K562 (cell line): Measurements from ENCODE around the gene C11orf65. TPM values are rescaled to one million over a fixed set of nuclear protein-coding genes. Genes with fewer than 3 reads are reported as not detected.

Source experiments
- ATF1 ChIP-seq, 2 experiments: fragments of 450-650 bp in 1 of 2; IDR thresholded peaks; 2 replicates each; pipeline ENCODE4 v1.6.1; 2016; ENCODE audit warnings: missing compliant biosample characterization in 1 of 2, missing genetic modification characterization in 1 of 2
- BRCA1 ChIP-seq, 2 experiments: fragments of 450-650 bp in 1 of 2; sonication (generic) in 1 of 2; formaldehyde crosslinking in 1 of 2; IDR thresholded peaks; 2 replicates each; pipeline versions ENCODE4 v1.5.0 to v1.6.1; 2017 to 2020; ENCODE audit warnings: mild to moderate bottlenecking in 1 of 2, missing genetic modification reagents in 1 of 2
- CTBP1 ChIP-seq: fragments of 450-650 bp; IDR thresholded peaks from 2 replicates; pipeline ENCODE4 v1.6.1; 2016; ENCODE audit warnings: borderline replicate concordance
- DDX20 ChIP-seq: fragments of 450-650 bp; IDR thresholded peaks from 2 replicates; pipeline ENCODE4 v1.6.1; 2016; ENCODE audit warnings: missing genetic modification characterization, low read depth, mild to moderate bottlenecking, missing compliant biosample characterization, moderate library complexity
- EGR1 ChIP-seq: fragments of 450-650 bp; conservative IDR thresholded peaks from 2 replicates; pipeline ENCODE4 v1.6.1; 2017; ENCODE audit warnings: mild to moderate bottlenecking
- ELF2 ChIP-seq: fragments of 250-450 bp; sonication (Bioruptor Pico); IDR thresholded peaks from 2 replicates; pipeline ENCODE4 v1.5.0; 2021; ENCODE audit warnings: mild to moderate bottlenecking
- HDAC2 ChIP-seq: fragments of 450-650 bp; IDR thresholded peaks from 2 replicates; pipeline ENCODE4 v1.6.1; 2016; ENCODE audit warnings: mild to moderate bottlenecking
- HEY1 ChIP-seq: fragments of 250-450 bp; sonication (Bioruptor Pico); IDR thresholded peaks from 2 replicates; pipeline ENCODE4 v1.5.0; 2020; ENCODE audit warnings: mild to moderate bottlenecking, moderate library complexity, borderline replicate concordance
- IRF2 ChIP-seq: sonication (generic); formaldehyde crosslinking; IDR thresholded peaks from 2 replicates; pipeline ENCODE4 v1.8.1; 2022; ENCODE audit warnings: mild to moderate bottlenecking, missing genetic modification reagents
- MIER1 ChIP-seq: fragments of 450-650 bp; IDR thresholded peaks from 2 replicates; pipeline ENCODE4 v1.6.1; 2016; ENCODE audit warnings: antibody characterized with exemption, mild to moderate bottlenecking, low read depth
- NFYB ChIP-seq: IDR thresholded peaks from 2 replicates; pipeline ENCODE4 v1.6.1; 2011; ENCODE audit warnings: mild to moderate bottlenecking, moderate library complexity; ENCODE audit not compliant: insufficient read length; ENCODE audit errors: extremely low read depth
- POLR2G ChIP-seq: fragments of 200-400 bp; formaldehyde crosslinking; IDR thresholded peaks from 2 replicates; pipeline ENCODE4 v1.6.1; 2017; ENCODE audit warnings: low read depth, mild to moderate bottlenecking, antibody characterized with exemption, low read length, moderate library complexity
- RBM17 ChIP-seq: fragments of 200-400 bp; formaldehyde crosslinking; IDR thresholded peaks from 2 replicates; pipeline ENCODE4 v1.6.1; 2017; ENCODE audit warnings: low read depth, mild to moderate bottlenecking, low read length, borderline replicate concordance
- RUNX1 ChIP-seq: sonication (generic); IDR thresholded peaks from 2 replicates; pipeline ENCODE4 v1.6.1; 2016; ENCODE audit warnings: antibody characterized with exemption, low read depth
- SRSF7 ChIP-seq: fragments of 200-400 bp; formaldehyde crosslinking; optimal IDR thresholded peaks from 2 replicates; pipeline ENCODE3; 2017; ENCODE audit warnings: mild to moderate bottlenecking, low read depth, low read length
- TOE1 ChIP-seq, 2 experiments: fragments of 450-650 bp in 1 of 2; sonication (generic) in 1 of 2; formaldehyde crosslinking in 1 of 2; IDR thresholded peaks; 2 replicates each; pipeline versions ENCODE4 v1.7.1 to v1.8.0; 2016 to 2022; ENCODE audit warnings: borderline replicate concordance in 2 of 2, mild to moderate bottlenecking in 2 of 2, antibody characterized with exemption in 1 of 2, inconsistent platforms in 1 of 2, low read depth in 1 of 2, missing genetic modification reagents in 1 of 2, moderate library complexity in 1 of 2
- ZNF184 ChIP-seq: sonication (generic); formaldehyde crosslinking; IDR thresholded peaks from 2 replicates; pipeline ENCODE4 v1.5.0; 2020; ENCODE audit warnings: missing genetic modification reagents
- ZNF384 ChIP-seq: IDR thresholded peaks from 2 replicates; pipeline ENCODE4 v1.6.1; 2012; ENCODE audit warnings: low read depth, low read length, improper control_type of control experiment
- polyA plus RNA-seq, 8 experiments: library from polyadenylated mRNA; depleted of rRNA in 4 of 8; stranded (reverse) in 5 of 8; unstranded in 3 of 8; fragments of >200 nt; fragmentation: Nextera tagmentation in 2 of 8; fragmentation: Illumina TruSeq in 1 of 8; extraction: Ambion mirVana in 2 of 8; extraction: Trizol in 1 of 8; gene quantifications; 2 replicates each; pipeline versions ENCODE4 v1.2.1 to v1.2.3, GENCODE V29; 2011 to 2014; ENCODE audit warnings: inconsistent platforms in 1 of 8, missing spikeins in 1 of 8
- total RNA-seq, 7 experiments: library from RNA; depleted of rRNA in 6 of 7; stranded (reverse); fragments of >200 nt in 6 of 7; fragmentation: Illumina TruSeq in 2 of 7; extraction: Trizol in 2 of 7; gene quantifications; 2 replicates each; pipeline versions ENCODE4 v1.2.1 to v1.2.3, GENCODE V29; 2011 to 2021; ENCODE audit warnings: low replicate concordance in 1 of 7
- TF ChIP-seq, protein P1 (sequence below): fragments of 200-800 bp; sonication (Bioruptor generic); IDR thresholded peaks from 2 replicates; pipeline ENCODE4 v1.6.1; 2017; ENCODE audit warnings: missing genetic modification characterization, missing compliant biosample characterization
- TF ChIP-seq, protein P2 (sequence below): fragments of 450-650 bp; formaldehyde crosslinking; conservative IDR thresholded peaks from 2 replicates; pipeline ENCODE4 v1.4.0; 2022; ENCODE audit warnings: mild to moderate bottlenecking, missing genetic modification characterization
- TF ChIP-seq, protein P3 (sequence below): fragments of 150-350 bp; IDR thresholded peaks from 2 replicates; pipeline ENCODE4 v1.6.1; 2014; ENCODE audit warnings: low read depth, mild to moderate bottlenecking, low read length, borderline replicate concordance

C11orf65 gene
- total and polyA plus RNA-seq, 9 of the 15 experiments (the other 6 are each of a cell fraction or from before 2014, with no cell fraction given), result 1.0 to 2.1 (median 1.2) TPM

DNA sequence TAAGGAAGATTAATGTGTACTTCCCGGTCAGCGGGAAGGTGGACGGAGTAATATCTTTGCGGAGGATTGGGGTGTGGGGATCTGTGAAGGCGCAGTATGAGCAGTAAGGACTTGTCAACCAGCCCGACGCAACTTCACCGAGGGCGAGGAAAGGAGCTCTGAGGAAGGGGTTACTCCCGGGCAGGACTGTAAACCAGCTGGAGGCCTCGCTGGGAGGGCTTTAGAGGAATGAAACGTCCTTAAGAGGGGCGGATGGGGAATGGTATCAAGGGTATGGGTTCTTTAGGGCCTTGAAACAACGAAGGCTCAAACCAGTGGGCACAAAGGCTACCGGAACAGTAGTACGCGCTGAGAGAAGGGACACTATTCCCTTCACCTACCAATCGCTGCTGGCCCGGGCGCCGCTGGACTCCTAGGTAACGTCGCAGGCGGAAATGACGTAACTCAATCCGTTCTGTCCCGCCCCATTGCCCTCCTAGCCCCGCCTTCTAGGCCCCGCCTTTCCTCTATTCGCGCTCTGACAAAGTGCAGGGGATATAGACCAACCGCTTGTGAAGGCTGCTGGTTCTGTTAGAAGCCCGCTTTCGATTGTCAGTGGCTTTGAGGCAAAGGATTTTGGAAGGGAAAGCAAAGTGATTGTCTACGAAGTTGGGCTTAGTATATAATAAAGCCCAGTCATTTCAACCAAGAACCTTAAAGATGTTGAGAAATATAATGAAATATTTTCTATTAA is at the start of gene C11orf65 (continued):
- TF ChIP-seq, protein P1, sequence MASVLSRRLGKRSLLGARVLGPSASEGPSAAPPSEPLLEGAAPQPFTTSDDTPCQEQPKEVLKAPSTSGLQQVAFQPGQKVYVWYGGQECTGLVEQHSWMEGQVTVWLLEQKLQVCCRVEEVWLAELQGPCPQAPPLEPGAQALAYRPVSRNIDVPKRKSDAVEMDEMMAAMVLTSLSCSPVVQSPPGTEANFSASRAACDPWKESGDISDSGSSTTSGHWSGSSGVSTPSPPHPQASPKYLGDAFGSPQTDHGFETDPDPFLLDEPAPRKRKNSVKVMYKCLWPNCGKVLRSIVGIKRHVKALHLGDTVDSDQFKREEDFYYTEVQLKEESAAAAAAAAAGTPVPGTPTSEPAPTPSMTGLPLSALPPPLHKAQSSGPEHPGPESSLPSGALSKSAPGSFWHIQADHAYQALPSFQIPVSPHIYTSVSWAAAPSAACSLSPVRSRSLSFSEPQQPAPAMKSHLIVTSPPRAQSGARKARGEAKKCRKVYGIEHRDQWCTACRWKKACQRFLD (CRISPR knock-in tag), result peak; percentile 47; the same call in 1 of the 2 replicates
- 0 out of 2 replicates have a peak, but pooled peaks have one; percentile 58 for TF ChIP-seq ELF2 (CRISPR knock-in tag)
- TF ChIP-seq ATF1 (CRISPR knock-in tag; IDR thresholded peaks at IDR 0.05), result peak; percentile 76
- peak; percentile 96 for TF ChIP-seq ATF1 (tag; IDR thresholded peaks at IDR 0.05)
- TF ChIP-seq ZNF184 (CRISPR knock-in tag), result no peak
- TF ChIP-seq DDX20 (tag), result no peak
- TF ChIP-seq MIER1, result no peak
- TF ChIP-seq RUNX1, result peak; percentile 38; the same call in 1 of the 2 replicates
- TF ChIP-seq, protein P2, sequence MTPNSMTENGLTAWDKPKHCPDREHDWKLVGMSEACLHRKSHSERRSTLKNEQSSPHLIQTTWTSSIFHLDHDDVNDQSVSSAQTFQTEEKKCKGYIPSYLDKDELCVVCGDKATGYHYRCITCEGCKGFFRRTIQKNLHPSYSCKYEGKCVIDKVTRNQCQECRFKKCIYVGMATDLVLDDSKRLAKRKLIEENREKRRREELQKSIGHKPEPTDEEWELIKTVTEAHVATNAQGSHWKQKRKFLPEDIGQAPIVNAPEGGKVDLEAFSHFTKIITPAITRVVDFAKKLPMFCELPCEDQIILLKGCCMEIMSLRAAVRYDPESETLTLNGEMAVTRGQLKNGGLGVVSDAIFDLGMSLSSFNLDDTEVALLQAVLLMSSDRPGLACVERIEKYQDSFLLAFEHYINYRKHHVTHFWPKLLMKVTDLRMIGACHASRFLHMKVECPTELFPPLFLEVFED, result no peak
- no peak for TF ChIP-seq SRSF7
- no peak for TF ChIP-seq BRCA1 (IDR thresholded peaks at IDR 0.05)
- TF ChIP-seq BRCA1 (CRISPR knock-in tag; IDR thresholded peaks at IDR 0.05), result no peak
- TF ChIP-seq EGR1, result no peak; the same call in 1 of the 2 replicates
- TF ChIP-seq, protein P3, sequence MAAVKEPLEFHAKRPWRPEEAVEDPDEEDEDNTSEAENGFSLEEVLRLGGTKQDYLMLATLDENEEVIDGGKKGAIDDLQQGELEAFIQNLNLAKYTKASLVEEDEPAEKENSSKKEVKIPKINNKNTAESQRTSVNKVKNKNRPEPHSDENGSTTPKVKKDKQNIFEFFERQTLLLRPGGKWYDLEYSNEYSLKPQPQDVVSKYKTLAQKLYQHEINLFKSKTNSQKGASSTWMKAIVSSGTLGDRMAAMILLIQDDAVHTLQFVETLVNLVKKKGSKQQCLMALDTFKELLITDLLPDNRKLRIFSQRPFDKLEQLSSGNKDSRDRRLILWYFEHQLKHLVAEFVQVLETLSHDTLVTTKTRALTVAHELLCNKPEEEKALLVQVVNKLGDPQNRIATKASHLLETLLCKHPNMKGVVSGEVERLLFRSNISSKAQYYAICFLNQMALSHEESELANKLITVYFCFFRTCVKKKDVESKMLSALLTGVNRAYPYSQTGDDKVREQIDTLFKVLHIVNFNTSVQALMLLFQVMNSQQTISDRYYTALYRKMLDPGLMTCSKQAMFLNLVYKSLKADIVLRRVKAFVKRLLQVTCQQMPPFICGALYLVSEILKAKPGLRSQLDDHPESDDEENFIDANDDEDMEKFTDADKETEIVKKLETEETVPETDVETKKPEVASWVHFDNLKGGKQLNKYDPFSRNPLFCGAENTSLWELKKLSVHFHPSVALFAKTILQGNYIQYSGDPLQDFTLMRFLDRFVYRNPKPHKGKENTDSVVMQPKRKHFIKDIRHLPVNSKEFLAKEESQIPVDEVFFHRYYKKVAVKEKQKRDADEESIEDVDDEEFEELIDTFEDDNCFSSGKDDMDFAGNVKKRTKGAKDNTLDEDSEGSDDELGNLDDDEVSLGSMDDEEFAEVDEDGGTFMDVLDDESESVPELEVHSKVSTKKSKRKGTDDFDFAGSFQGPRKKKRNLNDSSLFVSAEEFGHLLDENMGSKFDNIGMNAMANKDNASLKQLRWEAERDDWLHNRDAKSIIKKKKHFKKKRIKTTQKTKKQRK, result no peak
- TF ChIP-seq POLR2G, result peak; percentile 82
- TF ChIP-seq RBM17, result no peak
- no peak for TF ChIP-seq IRF2 (CRISPR knock-in tag)
- peak; percentile 80 for TF ChIP-seq HDAC2
- peak; percentile 60; the same call in 1 of the 2 replicates for TF ChIP-seq TOE1 (IDR thresholded peaks at IDR 0.05; ENCODE audit: borderline replicate concordance)
- no peak for TF ChIP-seq TOE1 (CRISPR knock-in tag; IDR thresholded peaks at IDR 0.05; ENCODE audit: borderline replicate concordance, low read depth)
- 0 out of 2 replicates have a peak, but pooled peaks have one; percentile 67 for TF ChIP-seq CTBP1
- TF ChIP-seq ZNF384, result peak; percentile 3; the same call in 1 of the 2 replicates
- peak; percentile 27 for TF ChIP-seq NFYB
- TF ChIP-seq HEY1 (CRISPR knock-in tag), result no peak
